ENCODE measurements around the gene CDSN.
"Not testable (repeated sequence)": the region's sequence is repeated elsewhere in the genome, so short reads cannot be mapped to it uniquely, and the experiment has no call there.

The CDSN gene, protein sequence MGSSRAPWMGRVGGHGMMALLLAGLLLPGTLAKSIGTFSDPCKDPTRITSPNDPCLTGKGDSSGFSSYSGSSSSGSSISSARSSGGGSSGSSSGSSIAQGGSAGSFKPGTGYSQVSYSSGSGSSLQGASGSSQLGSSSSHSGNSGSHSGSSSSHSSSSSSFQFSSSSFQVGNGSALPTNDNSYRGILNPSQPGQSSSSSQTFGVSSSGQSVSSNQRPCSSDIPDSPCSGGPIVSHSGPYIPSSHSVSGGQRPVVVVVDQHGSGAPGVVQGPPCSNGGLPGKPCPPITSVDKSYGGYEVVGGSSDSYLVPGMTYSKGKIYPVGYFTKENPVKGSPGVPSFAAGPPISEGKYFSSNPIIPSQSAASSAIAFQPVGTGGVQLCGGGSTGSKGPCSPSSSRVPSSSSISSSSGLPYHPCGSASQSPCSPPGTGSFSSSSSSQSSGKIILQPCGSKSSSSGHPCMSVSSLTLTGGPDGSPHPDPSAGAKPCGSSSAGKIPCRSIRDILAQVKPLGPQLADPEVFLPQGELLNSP

DNA sequence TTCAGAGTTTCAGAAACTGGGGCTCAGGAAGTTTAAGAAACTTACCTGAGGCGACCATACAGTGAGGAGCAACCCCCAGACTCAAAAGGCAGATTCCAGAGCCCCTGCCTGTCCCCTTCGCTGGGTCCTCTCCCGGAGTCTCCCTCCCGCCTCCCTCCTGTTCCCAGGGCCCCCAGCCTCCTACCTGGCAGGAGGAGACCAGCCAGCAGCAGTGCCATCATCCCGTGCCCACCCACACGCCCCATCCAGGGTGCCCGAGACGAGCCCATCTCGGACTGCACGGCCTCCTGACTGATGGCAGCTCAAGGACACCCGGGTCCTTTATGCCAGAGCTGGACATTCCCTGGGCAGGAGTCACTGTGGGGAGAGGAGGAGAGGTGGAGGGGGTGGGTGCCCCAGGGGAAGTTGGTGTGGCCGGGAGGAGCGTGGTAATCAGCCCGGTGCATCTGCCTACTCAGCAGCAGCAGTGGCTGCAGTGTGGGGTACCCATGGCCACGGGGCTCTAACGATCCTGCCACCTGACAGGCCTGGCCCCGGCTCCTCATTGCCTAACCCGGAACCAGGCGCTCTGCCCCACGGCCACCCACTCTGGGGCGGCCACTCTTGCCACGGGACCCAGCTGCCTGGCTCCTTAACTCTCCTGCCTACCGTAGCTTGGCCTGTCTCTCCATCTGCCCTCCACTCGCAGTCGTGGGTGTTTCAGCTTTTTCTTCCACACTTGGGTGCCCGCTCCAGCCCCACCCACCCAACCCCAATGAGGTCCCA, at the start of gene CDSN:
Gene CDSN (minus strand): TSS at position 296 of the 765 bp plus-strand sequence. CDS start 27 bp downstream, at position 269.
- DNase-seq, result no peak

DNA sequence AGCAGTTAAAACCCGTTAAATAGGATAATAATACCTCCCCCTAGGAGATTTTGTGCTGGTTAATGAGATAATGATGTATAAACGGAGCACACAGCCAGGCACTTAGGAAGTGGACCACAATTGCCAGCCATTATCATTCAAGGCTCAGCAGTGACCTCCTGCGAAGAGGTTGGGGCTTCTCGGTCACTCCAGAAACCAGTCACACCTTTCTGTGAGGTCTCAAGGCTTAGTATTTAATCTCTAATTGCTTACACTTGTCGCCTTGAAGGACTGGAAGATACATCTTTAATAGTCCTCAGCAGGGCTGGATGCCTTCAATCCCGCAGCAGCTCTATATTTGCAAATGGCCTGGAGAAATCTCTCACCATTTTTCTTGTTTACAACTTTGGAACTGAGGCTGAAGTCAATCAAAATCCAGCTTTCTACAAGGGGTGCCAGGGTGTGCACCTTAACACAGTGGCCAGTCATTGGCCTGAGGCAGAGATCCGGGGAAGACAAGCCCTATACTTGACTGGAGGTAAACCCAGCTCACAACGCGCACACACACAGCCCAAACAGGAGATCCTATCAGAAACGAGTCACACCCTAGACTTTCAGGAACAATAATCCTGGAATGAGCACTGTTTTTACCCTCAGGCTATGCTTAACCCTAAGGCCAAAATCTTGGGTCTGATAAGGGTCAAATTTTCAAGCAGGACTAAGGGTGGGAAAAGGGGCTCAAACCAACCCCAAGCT, 49.0 kb upstream of the CDSN start:
- DNase-seq, result no peak

DNA sequence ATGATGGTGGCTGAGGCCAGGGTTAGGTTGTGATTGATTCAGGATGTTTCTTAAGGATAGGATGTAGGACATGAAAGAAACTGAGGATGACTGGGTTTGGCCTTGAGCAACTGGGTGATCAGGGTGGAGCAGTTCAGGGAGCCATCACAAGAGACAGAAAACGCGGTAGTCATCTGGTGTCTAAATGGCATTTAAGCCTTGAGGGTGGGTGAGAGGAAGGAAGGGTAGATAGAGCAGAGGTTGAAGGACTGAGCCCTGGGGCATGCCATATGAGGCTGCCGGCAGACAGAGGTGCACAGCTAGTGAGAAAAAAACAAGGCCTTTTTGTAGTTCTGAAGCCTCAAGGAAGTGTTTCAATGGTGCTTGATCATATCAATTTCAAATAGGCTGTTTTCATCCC, 48.4 kb upstream of the CDSN start:
- no peak for DNase-seq

GRCh38 chr6:31165986-31166385, 45.7 kb upstream of the CDSN start:
- no peak for DNase-seq

DNA sequence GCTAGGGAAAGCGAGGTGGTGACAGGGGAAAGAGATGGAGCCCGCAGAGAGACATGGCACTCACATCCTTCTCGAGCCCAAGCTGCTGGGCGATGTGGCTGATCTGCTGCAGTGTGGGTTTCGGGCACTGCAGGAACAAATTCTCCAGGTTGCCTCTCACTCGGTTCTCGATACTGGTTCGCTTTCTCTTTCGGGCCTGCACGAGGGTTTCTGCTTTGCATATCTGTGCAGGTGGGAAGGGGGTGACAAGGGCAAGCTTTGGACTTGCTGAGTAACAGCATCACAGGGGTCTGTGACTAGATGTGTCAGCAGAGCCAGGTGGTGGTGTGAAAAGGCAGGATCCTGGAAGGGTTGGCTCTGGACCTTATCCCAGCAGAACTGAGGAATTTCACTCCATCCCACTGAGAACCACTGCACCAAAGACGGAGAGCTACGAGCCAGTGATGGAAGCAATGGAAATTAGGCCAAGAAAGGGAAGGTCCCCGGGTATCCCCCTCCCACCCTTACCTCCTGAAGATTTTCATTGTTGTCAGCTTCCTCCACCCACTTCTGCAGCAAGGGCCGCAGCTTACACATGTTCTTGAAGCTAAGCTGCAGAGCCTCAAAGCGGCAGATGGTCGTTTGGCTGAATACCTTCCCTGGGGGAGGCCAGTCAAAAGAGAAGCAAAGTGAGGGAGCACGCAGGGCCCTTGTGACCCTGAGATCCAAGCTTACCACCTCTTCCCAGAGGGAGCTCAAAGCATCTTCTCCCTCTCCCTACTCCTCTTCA, 45.0 kb upstream of the CDSN start:
- not testable (repeated sequence) for DNase-seq

DNA sequence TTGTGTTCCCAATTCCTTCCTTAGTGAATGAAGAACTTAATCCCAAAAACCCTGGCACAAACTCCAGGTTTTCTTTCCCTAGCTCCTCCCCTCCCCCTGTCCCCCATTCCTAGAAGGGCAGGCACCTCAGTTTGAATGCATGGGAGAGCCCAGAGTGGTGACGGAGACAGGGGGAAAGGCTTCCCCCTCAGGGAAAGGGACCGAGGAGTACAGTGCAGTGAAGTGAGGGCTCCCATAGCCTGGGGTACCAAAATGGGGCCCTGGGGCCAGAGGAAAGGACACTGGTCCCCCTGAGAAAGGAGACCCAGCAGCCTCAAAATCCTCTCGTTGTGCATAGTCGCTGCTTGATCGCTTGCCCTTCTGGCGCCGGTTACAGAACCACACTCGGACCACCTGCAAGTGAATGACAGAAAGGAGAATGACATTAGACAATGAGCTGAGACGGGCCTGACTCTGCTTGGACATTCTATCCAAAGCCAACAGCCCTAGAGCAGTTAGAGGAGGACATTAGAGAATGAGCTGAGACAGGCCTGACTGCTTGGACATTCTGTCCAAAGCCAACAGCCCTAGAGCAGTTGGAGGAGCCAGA, 44.3 kb upstream of the CDSN start:
- not testable (repeated sequence) for DNase-seq

DNA sequence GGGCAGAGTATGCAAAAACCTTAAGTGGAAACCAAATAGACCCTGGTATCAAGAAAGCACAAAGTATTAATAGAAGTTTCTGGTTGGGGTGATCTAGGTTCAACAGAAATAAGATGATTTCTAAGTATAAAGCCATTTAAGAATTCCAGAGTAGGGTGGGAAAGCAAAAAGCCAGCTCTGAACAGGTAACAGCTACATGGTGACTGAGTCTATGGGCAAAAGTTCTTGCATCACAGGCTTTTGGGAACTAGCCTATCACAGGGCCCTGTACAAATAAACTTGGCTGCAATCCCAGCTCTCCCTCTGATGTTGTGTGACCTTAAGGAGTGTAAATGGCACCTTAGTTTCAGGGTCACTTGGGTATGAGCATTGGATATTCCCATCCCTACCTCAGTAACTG, 43.7 kb upstream of the CDSN start:
- DNase-seq, result no peak

- no peak for DNase-seq
These were observed 42.4 kb upstream of the CDSN start for GRCh38 chr6:31162463-31163165.

GRCh38 chr6:31161216-31162126, 41.2 kb upstream of the CDSN start:
- no peak for DNase-seq

- no peak for DNase-seq
These were observed 38.9 kb upstream of the CDSN start for GRCh38 chr6:31158863-31159855.

- DNase-seq, result peak; percentile 95
These were observed 38.1 kb upstream of the CDSN start, which contains the start of gene TCF19 for GRCh38 chr6:31158140-31158862. TSS of gene TCF19 (plus strand) at chr6:31158589. CDS start at chr6:31159470, 881 bp downstream.

DNA sequence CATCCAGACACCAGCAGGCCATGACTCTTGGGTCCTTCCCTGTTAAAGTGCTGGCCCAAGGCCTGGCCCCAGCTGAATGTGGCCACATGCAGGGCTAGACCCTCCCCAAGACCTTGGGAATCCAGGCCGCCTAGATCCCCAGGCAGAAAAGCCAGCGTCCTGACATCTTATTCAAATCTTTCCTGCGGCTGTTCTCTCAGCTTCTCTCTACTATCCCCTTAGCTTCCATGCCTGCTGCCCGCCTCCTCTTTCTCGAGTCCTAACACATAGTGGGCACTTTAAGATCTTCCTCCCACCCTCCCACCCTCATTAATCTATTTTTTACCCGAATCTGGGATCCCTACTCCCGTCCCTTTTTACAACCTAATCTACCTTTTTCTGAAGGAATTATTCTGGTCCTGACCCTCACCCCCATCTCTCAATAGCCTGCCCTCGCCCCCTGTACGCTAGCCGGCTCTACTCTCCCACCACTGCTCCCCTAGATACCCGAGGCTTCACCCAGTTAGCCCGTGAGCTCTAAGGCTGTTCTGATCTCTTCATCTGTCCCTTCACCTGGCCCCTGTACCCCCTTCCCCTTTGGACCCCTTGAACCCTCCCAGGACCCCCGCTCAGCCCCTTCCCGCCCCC, 37.4 kb upstream of the CDSN start, which contains the start of gene CCHCR1:
Gene CCHCR1 (minus strand): TSS at position 290 of the 627 bp plus-strand sequence. CDS start 202 bp downstream, at position 88.
- DNase-seq, result no peak

GRCh38 chr6:31156641-31157040, 36.4 kb upstream of the CDSN start:
- no peak for DNase-seq

GRCh38 chr6:31154436-31154835, 34.2 kb upstream of the CDSN start:
- DNase-seq, result no peak

DNA sequence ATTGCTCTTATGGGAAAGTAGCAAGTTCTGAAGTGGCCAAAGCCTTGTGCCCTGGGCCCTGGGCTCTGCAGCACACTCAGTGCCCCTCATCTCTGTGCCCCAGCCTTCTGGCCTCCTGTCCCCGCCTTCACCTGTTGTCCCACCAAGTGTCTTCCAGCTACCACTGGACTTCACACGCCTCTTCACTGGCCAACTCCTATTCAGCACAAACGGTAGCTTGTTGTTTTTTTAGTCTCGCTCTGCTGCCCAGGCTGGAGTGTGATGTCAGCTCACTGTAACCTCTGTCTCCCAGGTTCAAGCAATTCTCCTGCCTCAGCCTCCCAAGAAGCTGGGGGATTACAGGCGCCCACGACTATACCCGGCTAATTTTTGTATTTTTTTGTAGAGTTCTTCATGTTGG, 32.5 kb upstream of the CDSN start:
- DNase-seq, result no peak

GRCh38 chr6:31149827-31150447, 29.7 kb upstream of the CDSN start:
- DNase-seq, result no peak

GRCh38 chr6:31145386-31145785, 25.1 kb upstream of the CDSN start:
- no peak for DNase-seq
